ENCODE results near the gene FXYD3. TPM values are rescaled to one million over a fixed set of nuclear protein-coding genes. Genes with fewer than 3 reads are reported as not detected.

FXYD3 gene
- polyA plus RNA-seq, 1 of the 3 experiments (the other 2 are of a cell fraction) = not detected

GRCh38 chr19:35157431-35157830, 41.8 kb downstream of the FXYD3 start:
- peaks cover under 1% of the 10 kb centered on the region for H3F3A ChIP-seq (replicated peaks; ENCODE audit: insufficient read depth)
- no peak overlapping the region for H3K4me2 ChIP-seq
- H3K79me2 ChIP-seq (ENCODE audit: insufficient read depth) = peaks cover 19% of the 10 kb centered on the region
- POLR2A ChIA-PET = no interaction called here
- H2AFZ ChIP-seq (ENCODE audit: low read depth) = no peak overlapping the region
- peaks cover 3 to 34% of the 10 kb centered on the region in 2 experiments for H3K36me3 ChIP-seq (replicated peaks in 1 of 2; ENCODE audit: control insufficient read depth in 1 of 2, insufficient read depth in 2 of 2, low read length in 1 of 2)
- no peaks in the 10 kb centered on the region for H4K20me1 ChIP-seq (ENCODE audit: insufficient read depth)
- DNase-seq = no peak
- no peak for TF ChIP-seq YY1 (IDR thresholded peaks at IDR 0.05; ENCODE audit: low read depth)
- TF ChIP-seq, protein P1, sequence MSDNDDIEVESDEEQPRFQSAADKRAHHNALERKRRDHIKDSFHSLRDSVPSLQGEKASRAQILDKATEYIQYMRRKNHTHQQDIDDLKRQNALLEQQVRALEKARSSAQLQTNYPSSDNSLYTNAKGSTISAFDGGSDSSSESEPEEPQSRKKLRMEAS (IDR thresholded peaks at IDR 0.05; ENCODE audit: low read depth) = no peak
- no peak for TF ChIP-seq IRF3 (IDR thresholded peaks at IDR 0.05; ENCODE audit: low read depth, low read length)
- TF ChIP-seq, protein P2, sequence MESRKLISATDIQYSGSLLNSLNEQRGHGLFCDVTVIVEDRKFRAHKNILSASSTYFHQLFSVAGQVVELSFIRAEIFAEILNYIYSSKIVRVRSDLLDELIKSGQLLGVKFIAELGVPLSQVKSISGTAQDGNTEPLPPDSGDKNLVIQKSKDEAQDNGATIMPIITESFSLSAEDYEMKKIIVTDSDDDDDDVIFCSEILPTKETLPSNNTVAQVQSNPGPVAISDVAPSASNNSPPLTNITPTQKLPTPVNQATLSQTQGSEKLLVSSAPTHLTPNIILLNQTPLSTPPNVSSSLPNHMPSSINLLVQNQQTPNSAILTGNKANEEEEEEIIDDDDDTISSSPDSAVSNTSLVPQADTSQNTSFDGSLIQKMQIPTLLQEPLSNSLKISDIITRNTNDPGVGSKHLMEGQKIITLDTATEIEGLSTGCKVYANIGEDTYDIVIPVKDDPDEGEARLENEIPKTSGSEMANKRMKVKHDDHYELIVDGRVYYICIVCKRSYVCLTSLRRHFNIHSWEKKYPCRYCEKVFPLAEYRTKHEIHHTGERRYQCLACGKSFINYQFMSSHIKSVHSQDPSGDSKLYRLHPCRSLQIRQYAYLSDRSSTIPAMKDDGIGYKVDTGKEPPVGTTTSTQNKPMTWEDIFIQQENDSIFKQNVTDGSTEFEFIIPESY (IDR thresholded peaks at IDR 0.05; ENCODE audit: borderline replicate concordance, low read depth) = no peak
- no peak for TF ChIP-seq MXI1 (IDR thresholded peaks at IDR 0.05; ENCODE audit: low read depth, low read length)
- TF ChIP-seq TCF12 (IDR thresholded peaks at IDR 0.05) = no peak
- no peak for TF ChIP-seq RXRA (IDR thresholded peaks at IDR 0.05; ENCODE audit: borderline replicate concordance, low read depth)
- TF ChIP-seq SMC3 (IDR thresholded peaks at IDR 0.05; ENCODE audit: low read depth, low read length) = no peak
- TF ChIP-seq RFX5 (IDR thresholded peaks at IDR 0.05; ENCODE audit: low read length) = no peak
- TF ChIP-seq FOXJ3 (CRISPR knock-in tag; IDR thresholded peaks at IDR 0.05) = no peak
- TF ChIP-seq, protein P3, sequence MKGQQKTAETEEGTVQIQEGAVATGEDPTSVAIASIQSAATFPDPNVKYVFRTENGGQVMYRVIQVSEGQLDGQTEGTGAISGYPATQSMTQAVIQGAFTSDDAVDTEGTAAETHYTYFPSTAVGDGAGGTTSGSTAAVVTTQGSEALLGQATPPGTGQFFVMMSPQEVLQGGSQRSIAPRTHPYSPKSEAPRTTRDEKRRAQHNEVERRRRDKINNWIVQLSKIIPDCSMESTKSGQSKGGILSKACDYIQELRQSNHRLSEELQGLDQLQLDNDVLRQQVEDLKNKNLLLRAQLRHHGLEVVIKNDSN (IDR thresholded peaks at IDR 0.05; ENCODE audit: borderline replicate concordance, low read depth) = no peak
- no peaks in the 10 kb centered on the region for H3K9me2 ChIP-seq
- CTCF ChIA-PET = interaction anchor here (1.0 to 2.1 kb wide), 3 partner anchors 9 to 67 kb away, joined by 3 to 13 read pairs (median 4); partner anchors contain the start of gene FXYD7
- H3K4me1 ChIP-seq (ENCODE audit: control insufficient read depth in 1 of 2, insufficient read depth in 2 of 2, low read depth in 1 of 2, low read length in 1 of 2) = peaks cover 0 to 3% of the 10 kb centered on the region in 2 experiments; a peak in 2 of 4 replicates
- H3K9me3 ChIP-seq = no peaks in the 10 kb centered on the region; the same call in 1 of the 2 replicates
- no peak overlapping the region for H3K4me3 ChIP-seq (ENCODE audit: low read depth in 2 of 2, low read length in 1 of 2)
- H3K27ac ChIP-seq (ENCODE audit: low read depth in 2 of 2, low read length in 1 of 2) = no peak overlapping the region
- WGBS (ENCODE audit: low lambda C conversion rate) = 78% methylated on average over 4 of the region's 4 CpGs
- no peaks in the 10 kb centered on the region for H3K27me3 ChIP-seq (ENCODE audit: insufficient read depth)
- no peak overlapping the region for H3K9ac ChIP-seq

DNA sequence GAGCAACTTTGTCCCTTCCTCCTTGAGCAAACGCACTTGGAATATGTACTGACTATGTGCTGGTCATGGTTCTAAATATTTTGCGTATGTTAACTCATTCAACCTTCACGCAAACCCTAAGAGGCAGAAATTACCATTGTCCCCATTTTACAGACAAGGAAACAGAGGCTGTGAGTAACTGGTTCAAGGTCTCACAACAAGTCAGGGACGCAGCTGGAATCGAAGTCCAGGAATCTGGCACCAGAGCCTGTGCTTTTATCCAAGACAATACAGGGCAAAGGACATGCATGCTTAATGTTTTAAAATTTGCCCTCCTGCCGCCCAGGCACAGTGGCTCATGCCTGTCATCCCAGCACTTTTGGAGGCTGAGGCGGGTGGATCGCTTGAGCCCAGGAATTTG, 44.0 kb downstream of the FXYD3 start:
- Histone ChIP-seq H3K4me3 (ENCODE audit: low read depth in 2 of 2, low read length in 1 of 2) (no peak overlapping the region), H3K79me2 (ENCODE audit: insufficient read depth) (peaks cover 18% of the 10 kb centered on the region), H3K27ac (ENCODE audit: low read depth in 2 of 2, low read length in 1 of 2) (no peak overlapping the region), H3K4me2 (no peak overlapping the region), H3K9ac (no peak overlapping the region), H3K36me3 (replicated peaks in 1 of 2; ENCODE audit: control insufficient read depth in 1 of 2, insufficient read depth in 2 of 2, low read length in 1 of 2) (peaks cover 4 to 53% of the 10 kb centered on the region in 2 experiments), H3K4me1 (ENCODE audit: control insufficient read depth in 1 of 2, insufficient read depth in 2 of 2, low read depth in 1 of 2, low read length in 1 of 2) (peaks cover 0 to 3% of the 10 kb centered on the region in 2 experiments; a peak in 1 of 4 replicates), H4K20me1 (ENCODE audit: insufficient read depth) (no peaks in the 10 kb centered on the region), H3K9me2 (no peaks in the 10 kb centered on the region), H3K9me3 (no peaks in the 10 kb centered on the region; the same call in 1 of the 2 replicates), H3F3A (replicated peaks; ENCODE audit: insufficient read depth) (no peaks in the 10 kb centered on the region), H2AFZ (ENCODE audit: low read depth) (no peak overlapping the region), H3K27me3 (ENCODE audit: insufficient read depth) (no peaks in the 10 kb centered on the region)
- DNase-seq = no peak
- ChIA-PET POLR2A (no interaction called here), CTCF (interaction anchor here (1.3 to 2.0 kb wide), 2 partner anchors 45 to 93 kb away, joined by 5 read pairs; no protein-coding TSS in a partner anchor)
- 72% methylated on average over 8 of the region's 8 CpGs for WGBS (ENCODE audit: low lambda C conversion rate)
- TF ChIP-seq EZH2phosphoT487 (IDR thresholded peaks at IDR 0.05; ENCODE audit: borderline replicate concordance, low read depth) (no peak), RAD21 (IDR thresholded peaks at IDR 0.05; ENCODE audit: low read length) (no peak), RFX5 (IDR thresholded peaks at IDR 0.05; ENCODE audit: low read length) (no peak), FOXJ3 (CRISPR knock-in tag; IDR thresholded peaks at IDR 0.05) (no peak), EP300 (IDR thresholded peaks at IDR 0.05; ENCODE audit: borderline replicate concordance in 1 of 2, low read depth in 1 of 2, low read length in 1 of 2) (no peak), PBX3 (IDR thresholded peaks at IDR 0.05) (no peak), IRF3 (IDR thresholded peaks at IDR 0.05; ENCODE audit: low read depth, low read length) (no peak), SIN3A (IDR thresholded peaks at IDR 0.05; ENCODE audit: borderline replicate concordance, low read depth, low read length) (no peak), RCOR1 (IDR thresholded peaks at IDR 0.05; ENCODE audit: low read length) (no peak), NRF1 (IDR thresholded peaks at IDR 0.05; ENCODE audit: low read depth, low read length) (no peak), TCF12 (IDR thresholded peaks at IDR 0.05) (no peak)
- TF ChIP-seq, protein P1 (IDR thresholded peaks at IDR 0.05; ENCODE audit: low read depth) = no peak
- TF ChIP-seq, protein P4, sequence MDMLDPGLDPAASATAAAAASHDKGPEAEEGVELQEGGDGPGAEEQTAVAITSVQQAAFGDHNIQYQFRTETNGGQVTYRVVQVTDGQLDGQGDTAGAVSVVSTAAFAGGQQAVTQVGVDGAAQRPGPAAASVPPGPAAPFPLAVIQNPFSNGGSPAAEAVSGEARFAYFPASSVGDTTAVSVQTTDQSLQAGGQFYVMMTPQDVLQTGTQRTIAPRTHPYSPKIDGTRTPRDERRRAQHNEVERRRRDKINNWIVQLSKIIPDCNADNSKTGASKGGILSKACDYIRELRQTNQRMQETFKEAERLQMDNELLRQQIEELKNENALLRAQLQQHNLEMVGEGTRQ (IDR thresholded peaks at IDR 0.05; ENCODE audit: borderline replicate concordance, low read depth, low read length) = no peak

All from SK-N-SH (cell line).